HepG2 (cell line): Measurements from ENCODE around the gene SLC35B1.

Experiments used
- CEBPB ChIP-seq: IDR thresholded peaks from 2 replicates; pipeline ENCODE4 v1.6.1; 2011; ENCODE audit warnings: low read depth, low read length, improper control_type of control experiment, borderline replicate concordance
- GABPA ChIP-seq, 2 experiments: IDR thresholded peaks; 2 replicates each; pipeline ENCODE4 v1.6.1; 2011 to 2016; ENCODE audit warnings: low read depth in 2 of 2, low read length in 1 of 2, missing biosample characterization in 1 of 2, missing genetic modification characterization in 1 of 2
- POLR2AphosphoS2 ChIP-seq: IDR thresholded peaks from 2 replicates; pipeline ENCODE4 v1.6.1; 2011; ENCODE audit warnings: low read depth, low read length, improper control_type of control experiment
- TF ChIP-seq, protein P1 (sequence below): sonication (generic); formaldehyde crosslinking; IDR thresholded peaks from 2 replicates; pipeline ENCODE4 v1.5.0; 2020; ENCODE audit warnings: mild to moderate bottlenecking, missing genetic modification reagents, moderate library complexity

DNA sequence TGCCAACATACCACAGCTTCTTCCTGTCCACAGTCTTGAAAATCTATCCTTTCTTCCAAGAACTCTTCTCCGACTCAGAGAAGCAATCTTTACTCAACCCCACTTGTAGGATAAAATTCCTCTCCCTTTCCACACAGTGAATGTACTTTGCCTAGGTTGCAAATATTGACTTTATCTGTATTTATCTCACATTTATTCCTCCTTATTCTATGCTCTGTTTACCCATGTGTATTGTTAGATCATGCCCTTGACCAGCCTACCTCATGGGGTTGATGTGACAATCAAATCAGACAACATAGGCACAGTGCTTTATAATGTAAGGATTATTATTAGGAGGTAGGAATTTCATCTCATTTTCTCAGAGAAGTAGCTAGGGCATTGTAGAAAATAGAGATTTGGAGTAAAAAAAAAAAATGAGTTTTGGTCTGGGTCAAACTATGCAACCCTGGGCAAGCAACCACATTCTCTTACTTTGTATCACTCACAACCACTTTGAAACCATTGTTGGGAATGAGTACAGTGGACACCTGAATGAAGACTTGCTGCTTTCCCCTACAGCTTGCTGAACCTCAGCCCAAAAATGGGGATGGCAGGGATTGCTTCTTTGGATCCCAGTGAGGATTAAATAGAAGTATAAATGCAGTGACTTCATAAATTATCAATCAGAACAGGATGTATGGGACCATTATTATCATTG, 9.1 kb upstream of the SLC35B1 start:
- TF ChIP-seq CEBPB, result no peak
- no peak for TF ChIP-seq GABPA (IDR thresholded peaks at IDR 0.05; ENCODE audit: low read depth, low read length)
- TF ChIP-seq GABPA (CRISPR knock-in tag; IDR thresholded peaks at IDR 0.05; ENCODE audit: low read depth), result no peak
- TF ChIP-seq POLR2AphosphoS2, result no peak
- TF ChIP-seq, protein P1, sequence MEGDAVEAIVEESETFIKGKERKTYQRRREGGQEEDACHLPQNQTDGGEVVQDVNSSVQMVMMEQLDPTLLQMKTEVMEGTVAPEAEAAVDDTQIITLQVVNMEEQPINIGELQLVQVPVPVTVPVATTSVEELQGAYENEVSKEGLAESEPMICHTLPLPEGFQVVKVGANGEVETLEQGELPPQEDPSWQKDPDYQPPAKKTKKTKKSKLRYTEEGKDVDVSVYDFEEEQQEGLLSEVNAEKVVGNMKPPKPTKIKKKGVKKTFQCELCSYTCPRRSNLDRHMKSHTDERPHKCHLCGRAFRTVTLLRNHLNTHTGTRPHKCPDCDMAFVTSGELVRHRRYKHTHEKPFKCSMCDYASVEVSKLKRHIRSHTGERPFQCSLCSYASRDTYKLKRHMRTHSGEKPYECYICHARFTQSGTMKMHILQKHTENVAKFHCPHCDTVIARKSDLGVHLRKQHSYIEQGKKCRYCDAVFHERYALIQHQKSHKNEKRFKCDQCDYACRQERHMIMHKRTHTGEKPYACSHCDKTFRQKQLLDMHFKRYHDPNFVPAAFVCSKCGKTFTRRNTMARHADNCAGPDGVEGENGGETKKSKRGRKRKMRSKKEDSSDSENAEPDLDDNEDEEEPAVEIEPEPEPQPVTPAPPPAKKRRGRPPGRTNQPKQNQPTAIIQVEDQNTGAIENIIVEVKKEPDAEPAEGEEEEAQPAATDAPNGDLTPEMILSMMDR, result no peak
